GM21786 (cell line): Measurements from ENCODE around the gene SERPING1.

Source experiments
- ATAC-seq: cut with Tn5 transposase; IDR thresholded peaks from one replicate; pipeline ENCODE4 v1.9.1; 2021; ENCODE audit not compliant: unreplicated experiment

Gene SERPING1

DNA sequence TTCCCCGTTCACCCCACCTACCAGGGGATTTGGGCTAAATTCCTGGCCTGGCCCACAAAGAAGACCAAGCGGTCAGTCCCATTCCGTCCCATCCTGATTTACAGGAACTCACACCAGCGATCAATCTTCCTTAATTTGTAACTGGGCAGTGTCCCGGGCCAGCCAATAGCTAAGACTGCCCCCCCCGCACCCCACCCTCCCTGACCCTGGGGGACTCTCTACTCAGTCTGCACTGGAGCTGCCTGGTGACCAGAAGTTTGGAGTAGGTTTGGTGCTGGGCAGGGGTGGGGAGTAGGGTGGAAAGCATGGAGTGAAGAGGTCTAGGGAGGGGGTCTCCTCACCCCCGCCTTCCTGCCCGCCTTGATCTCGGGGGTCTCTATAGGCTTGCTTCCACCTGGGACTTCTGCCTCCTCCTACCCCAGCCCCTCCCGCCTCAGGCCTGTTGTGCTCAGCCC lies at the start of gene SERPING1:
Gene SERPING1 (plus strand): TSS at position 225 of the 455 bp plus-strand sequence. CDS start 586 bp downstream, outside the sequence.
- no peak for ATAC-seq

GRCh38 chr11:57547854-57548377 lies 49.6 kb upstream of the SERPING1 start:
- peak; percentile 91 for ATAC-seq

DNA sequence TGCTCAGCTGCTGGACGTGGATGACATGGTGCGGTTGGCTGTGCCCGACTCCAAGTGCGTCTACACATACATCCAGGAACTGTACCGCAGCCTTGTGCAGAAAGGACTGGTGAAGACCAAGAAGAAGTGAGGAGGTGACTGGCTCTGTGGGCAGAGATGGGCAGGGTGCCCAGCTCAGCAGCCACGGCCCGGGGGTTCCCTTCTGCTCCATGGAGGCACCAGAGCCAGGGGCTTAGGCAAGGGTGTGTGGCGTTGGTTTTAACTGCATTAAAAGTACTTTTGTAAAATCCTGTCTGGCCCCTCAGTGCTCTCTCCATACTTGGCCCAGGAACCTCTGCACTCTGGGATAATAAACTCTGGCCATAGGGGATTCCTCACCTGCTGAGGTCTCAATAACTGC lies 47.5 kb upstream of the SERPING1 start:
- ATAC-seq: no peak

DNA sequence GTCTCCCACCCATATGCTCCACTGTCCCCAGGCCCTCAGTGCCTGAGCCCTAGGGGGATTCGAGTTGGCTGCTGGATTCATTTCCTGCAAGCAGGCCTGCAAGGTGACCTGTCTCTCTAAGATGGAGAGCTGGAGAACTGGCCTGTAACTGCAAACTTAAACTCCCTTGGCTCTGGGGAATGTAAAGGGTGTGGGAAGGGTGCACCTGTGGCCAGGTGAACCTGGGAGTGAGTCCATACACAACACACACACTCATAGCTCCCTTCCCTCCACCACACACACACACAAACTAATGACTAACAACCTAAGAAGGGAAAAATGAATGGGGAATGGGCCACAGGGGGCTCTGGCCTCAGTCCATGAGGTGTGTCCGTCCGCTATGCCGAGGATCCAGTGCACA lies 45.5 kb upstream of the SERPING1 start:
- ATAC-seq: no peak

DNA sequence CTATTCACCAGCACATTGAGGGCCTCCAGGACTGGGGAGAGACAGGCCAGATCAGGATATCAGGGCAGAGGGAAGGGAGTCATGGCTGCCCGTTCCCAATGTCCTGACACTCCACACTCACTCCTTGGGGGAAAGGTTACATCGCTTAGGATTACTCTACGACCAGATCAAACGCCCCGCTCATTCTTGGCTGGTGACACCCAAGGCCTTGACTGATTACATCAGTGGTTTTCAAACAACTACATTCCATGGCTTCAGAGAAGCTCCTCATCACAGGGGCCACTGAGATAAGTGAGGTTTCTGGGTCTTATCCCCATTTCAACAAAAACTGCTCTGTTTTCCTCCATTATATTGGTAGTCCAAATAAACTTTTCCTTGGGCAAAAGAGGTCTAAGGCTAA lies 45.0 kb upstream of the SERPING1 start:
- no peak for ATAC-seq

DNA sequence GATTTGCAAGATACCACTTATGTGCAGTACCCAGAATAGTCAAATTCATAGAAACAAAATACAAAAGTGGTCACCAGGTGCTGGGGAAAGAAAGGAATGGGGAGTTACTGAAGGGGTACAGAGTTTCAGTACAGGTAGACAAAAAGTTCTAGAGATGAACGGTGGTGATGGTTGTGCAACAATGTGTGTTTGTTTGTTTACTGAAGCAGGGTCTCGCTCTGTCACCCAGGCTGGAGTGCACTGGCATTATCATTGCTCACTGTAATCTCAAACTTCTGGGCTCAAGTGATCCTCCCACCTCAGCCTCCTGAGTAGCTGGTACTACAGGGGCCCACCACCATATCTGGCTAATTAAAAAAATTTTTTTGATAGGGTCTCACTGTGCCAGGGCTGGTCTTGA lies 42.1 kb upstream of the SERPING1 start:
- ATAC-seq: no peak

GRCh38 chr11:57556041-57556440 lies 41.4 kb upstream of the SERPING1 start:
- no peak for ATAC-seq

GRCh38 chr11:57560146-57560545 lies 37.3 kb upstream of the SERPING1 start:
- no peak for ATAC-seq

DNA sequence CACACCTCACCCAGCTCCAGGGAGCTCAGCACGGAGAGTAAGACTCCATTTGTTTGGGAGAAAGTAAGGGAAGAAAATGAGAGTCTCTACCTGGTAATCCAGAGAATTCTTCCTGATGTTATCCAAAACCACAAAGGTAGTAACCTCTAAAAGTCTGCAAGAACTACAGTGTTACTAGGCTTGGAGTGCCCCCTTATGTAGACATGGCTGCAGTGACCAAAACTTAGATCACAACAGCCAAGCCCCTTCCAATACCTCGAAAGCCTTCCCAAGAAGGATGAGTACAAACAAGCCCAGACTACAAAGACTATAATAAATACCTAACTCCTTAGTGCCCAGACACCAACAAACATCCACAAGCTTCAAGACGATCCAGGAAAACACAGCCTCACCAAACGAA lies 34.9 kb upstream of the SERPING1 start:
- ATAC-seq: no peak

DNA sequence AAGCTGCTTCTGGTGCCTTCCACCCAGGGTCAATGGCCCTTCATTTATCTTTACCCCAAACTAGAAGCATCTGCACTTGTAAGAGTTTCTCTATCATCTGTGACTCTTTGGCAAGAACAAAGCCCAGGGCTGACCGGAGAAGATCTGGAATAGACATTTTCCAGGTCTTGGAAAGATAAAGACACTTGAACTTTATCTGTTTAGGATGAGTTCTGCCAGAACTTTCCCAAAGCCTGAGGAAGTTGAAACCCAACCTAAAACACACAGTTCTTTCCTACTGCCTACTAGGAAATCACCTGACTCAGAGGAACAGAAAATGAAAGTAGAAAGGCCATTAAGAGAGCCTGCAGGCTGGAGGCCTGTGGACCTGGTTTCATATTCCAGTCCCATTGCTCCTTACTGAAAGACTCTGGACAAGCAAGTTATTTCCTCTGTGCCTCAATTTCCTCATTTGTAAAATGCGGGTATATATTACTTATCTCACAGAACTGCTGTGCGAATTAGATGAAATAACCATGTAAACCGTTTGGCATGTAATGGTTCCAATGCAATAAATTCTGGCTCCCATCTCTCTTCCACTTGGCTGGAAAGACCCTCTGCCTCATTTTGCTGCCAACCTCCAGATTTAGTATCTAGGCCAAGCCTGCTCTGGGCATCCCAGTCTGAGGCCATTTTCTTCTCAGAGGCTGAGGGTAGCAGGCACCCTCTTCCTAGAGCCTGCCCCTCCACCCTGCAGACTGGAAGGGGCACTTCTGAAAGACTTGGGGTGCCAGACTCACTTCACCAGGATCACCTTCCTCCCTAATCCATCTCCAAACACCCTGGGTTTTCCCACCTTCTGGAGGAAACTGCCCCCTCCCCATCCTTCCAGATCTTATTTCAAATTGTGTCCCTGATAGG lies 31.2 kb upstream of the SERPING1 start:
- ATAC-seq: peak; percentile 62

GRCh38 chr11:57566905-57567514 lies 30.5 kb upstream of the SERPING1 start:
- peak; percentile 1 for ATAC-seq

DNA sequence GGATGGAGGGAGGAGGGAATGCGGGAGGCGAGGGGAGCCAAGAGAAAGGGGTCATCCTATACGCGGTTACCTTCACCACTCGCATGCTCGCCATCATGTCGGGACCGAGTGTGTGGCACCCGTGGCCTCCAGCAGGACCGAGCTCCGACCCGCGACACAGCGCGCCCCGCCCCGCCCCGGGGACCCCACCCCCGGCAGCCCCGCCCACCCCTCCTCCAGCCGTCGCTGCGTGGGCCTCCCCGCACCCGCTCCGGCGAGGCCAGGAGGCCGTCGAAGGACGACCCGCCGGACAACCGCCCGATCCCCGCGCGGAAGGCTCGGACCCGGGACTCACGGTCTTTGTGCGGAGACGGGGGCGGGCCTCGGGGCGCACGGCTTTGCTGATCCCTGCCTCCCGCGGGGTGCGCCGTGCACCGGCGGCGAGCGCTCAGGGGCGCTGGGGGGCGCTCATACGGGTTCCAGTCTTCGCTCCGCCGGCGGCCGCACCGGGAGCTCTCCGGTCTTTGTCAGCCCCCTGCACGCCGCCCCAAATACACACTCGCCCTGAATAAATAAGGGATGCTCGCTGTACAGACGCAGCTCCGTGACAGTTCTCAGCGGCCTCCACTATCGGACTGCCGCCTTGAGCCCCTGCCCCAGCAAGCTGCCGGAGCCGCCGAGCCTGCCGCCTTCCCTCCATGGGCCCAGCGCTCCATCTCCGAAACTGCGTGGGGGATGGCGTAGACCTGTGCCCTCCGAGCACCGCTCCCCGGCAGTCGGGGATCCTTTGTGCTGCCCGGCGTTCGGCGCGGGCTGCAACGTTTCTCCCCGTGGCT lies 29.8 kb upstream of the SERPING1 start, which contains the start of gene UBE2L6:
Gene UBE2L6 (minus strand): TSS at position 158 of the 815 bp plus-strand sequence. CDS start 61 bp downstream, at position 97.
- peak; percentile 44 for ATAC-seq

DNA sequence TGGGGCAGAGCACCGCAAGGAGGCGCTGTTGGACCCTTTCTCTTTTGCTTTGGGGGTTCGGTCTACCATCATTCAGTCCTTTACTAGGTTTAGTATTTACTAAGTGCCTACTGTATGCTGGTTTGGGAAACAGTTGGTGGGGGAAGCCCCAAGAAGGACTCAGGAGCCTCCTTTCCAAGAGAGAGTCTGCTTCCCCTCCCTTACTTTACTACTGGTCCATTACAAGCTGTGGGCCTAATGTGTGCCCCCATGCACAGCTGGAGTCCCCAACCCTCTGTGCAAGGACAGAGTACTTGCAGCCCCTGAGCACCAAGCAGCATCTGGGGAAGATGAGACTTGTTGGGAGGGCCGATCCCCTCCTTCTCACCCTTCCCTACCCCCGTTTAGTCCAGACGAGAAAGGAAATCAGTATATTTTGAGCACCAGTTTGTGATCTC lies 29.1 kb upstream of the SERPING1 start:
- ATAC-seq: peak; percentile 61

DNA sequence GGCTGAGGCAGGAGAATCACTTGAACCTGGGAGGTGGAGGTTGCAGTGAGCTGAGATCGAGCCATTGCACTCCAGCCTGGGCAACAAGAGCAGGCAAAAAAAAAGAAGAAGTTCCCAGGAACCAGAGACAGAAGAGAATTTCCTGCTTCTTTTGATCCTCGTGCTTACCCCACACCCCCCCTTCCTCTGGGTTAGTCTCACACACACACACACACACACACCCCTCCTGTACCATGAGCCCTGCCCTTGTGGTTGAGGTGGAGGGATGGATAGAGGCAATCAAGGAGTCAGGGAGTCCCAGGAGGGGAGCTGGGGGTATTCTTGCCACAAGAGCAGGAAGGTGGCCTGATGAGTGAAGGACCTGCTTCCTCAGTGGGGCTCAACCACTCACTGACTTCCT lies 25.9 kb upstream of the SERPING1 start:
- ATAC-seq: no peak

GRCh38 chr11:57574061-57574460 lies 23.4 kb upstream of the SERPING1 start:
- ATAC-seq: no peak

GRCh38 chr11:57584341-57584740 lies 13.1 kb upstream of the SERPING1 start:
- ATAC-seq: no peak

GRCh38 chr11:57585301-57585700 lies 12.2 kb upstream of the SERPING1 start:
- no peak for ATAC-seq

GRCh38 chr11:57586711-57587245 lies 10.7 kb upstream of the SERPING1 start:
- no peak for ATAC-seq

- ATAC-seq: no peak
Measured at GRCh38 chr11:57588046-57588710, 9.3 kb upstream of the SERPING1 start.

GRCh38 chr11:57596266-57596885 lies 1.1 kb upstream of the SERPING1 start:
- ATAC-seq: no peak
